Brain pericyte (primary cell): ENCODE measurements around the gene NTN3.
"Not testable (repeated sequence)": the region's sequence is repeated elsewhere in the genome, so short reads cannot be mapped to it uniquely, and the experiment has no call there.

Experiments
- DNase-seq: peaks from one replicate; pipeline ENCODE4 v3.0.0-alpha.2; 2012; ENCODE audit warnings: low read depth, low spot score

NTN3 gene

GRCh38 chr16:2471016-2471652, at the start of gene NTN3:
Gene NTN3, plus strand, starts transcription at chr16:2471297. Its CDS starts 405 bp downstream, at chr16:2471702.
- DNase-seq = no peak

GRCh38 chr16:2422123-2422867, 48.8 kb upstream of the NTN3 start:
- no peak for DNase-seq

GRCh38 chr16:2424061-2425007, 46.8 kb upstream of the NTN3 start:
- DNase-seq = no peak

- DNase-seq = no peak
Measured at GRCh38 chr16:2425008-2425518, 46.0 kb upstream of the NTN3 start.

GRCh38 chr16:2425825-2426430, 45.2 kb upstream of the NTN3 start:
- DNase-seq = no peak

GRCh38 chr16:2426941-2427361, 44.1 kb upstream of the NTN3 start:
- DNase-seq = no peak

- DNase-seq = no peak
Measured at GRCh38 chr16:2427526-2427925, 43.6 kb upstream of the NTN3 start.

- DNase-seq = no peak
Measured at GRCh38 chr16:2428051-2428783, 42.9 kb upstream of the NTN3 start.

GRCh38 chr16:2428784-2429033, 42.4 kb upstream of the NTN3 start:
- DNase-seq = no peak

GRCh38 chr16:2429034-2429770, 41.9 kb upstream of the NTN3 start, which contains the start of gene CCNF:
Gene CCNF, plus strand, starts transcription at chr16:2429447. Its CDS starts 35 bp downstream, at chr16:2429482.
- peak; percentile 75 for DNase-seq

- no peak for DNase-seq
Measured at GRCh38 chr16:2429771-2430663, 41.1 kb upstream of the NTN3 start.

- DNase-seq = no peak
Measured at GRCh38 chr16:2432286-2432685, 38.8 kb upstream of the NTN3 start.

- no peak for DNase-seq
Measured at GRCh38 chr16:2432801-2433505, 38.1 kb upstream of the NTN3 start.

GRCh38 chr16:2435236-2435635, 35.9 kb upstream of the NTN3 start:
- DNase-seq = not testable (repeated sequence)

- no peak for DNase-seq
Measured at GRCh38 chr16:2436110-2436509, 35.0 kb upstream of the NTN3 start.

- DNase-seq = no peak
Measured at GRCh38 chr16:2437032-2437790, 33.9 kb upstream of the NTN3 start.

GRCh38 chr16:2438121-2438520, 33.0 kb upstream of the NTN3 start:
- DNase-seq = no peak

- no peak for DNase-seq
Measured at GRCh38 chr16:2439598-2439997, 31.5 kb upstream of the NTN3 start.
